Measurements from ENCODE around the gene TMEM214. TPM values are rescaled to one million over a fixed set of nuclear protein-coding genes. Genes with fewer than 3 reads are reported as not detected.

The TMEM214 gene
- total RNA-seq, 2 donors from 2014 or later: 59.9 to 119 TPM

- H3K27me3 ChIP-seq: no peaks in the 10 kb centered on the region
- no peak overlapping the region for H3K4me3 ChIP-seq
- H3K9me3 ChIP-seq: no peaks in the 10 kb centered on the region
- 77 to 84% methylated on average over 4 of the region's 4 CpGs for WGBS, 2 donors
- ATAC-seq: no peak
- no peak for DNase-seq
- TF ChIP-seq CTCF (IDR thresholded peaks at IDR 0.05): no peak
- TF ChIP-seq POLR2A (IDR thresholded peaks at IDR 0.05): no peak
- no peaks in the 10 kb centered on the region for H3K36me3 ChIP-seq (replicated peaks in 1 of 2; ENCODE audit: insufficient read depth in 1 of 2, low read depth in 2 of 2)
- intact Hi-C loops (cut with DNase I): no loop called here
- H3K4me1 ChIP-seq: no peaks in the 10 kb centered on the region
- H3K27ac ChIP-seq: no peak overlapping the region
Measured at GRCh38 chr2:26988058-26988860, 44.5 kb upstream of the TMEM214 start.

GRCh38 chr2:26989156-26989555 is 43.6 kb upstream of the TMEM214 start:
- intact Hi-C loops (cut with DNase I): no loop called here
- no peak for ATAC-seq
- 78 to 83% methylated on average over 8 of the region's 8 CpGs for WGBS, 2 donors

GRCh38 chr2:26991717-26992116 is 41.0 kb upstream of the TMEM214 start:
- DNase-seq: no peak
- H3K9me3 ChIP-seq: no peaks in the 10 kb centered on the region
- no peak overlapping the region for H3K27ac ChIP-seq
- WGBS, 2 donors: 49 to 56% methylated on average over 5 of the region's 5 CpGs
- TF ChIP-seq CTCF (IDR thresholded peaks at IDR 0.05) (no peak), POLR2A (IDR thresholded peaks at IDR 0.05) (no peak)
- no peaks in the 10 kb centered on the region for H3K36me3 ChIP-seq (replicated peaks in 1 of 2; ENCODE audit: insufficient read depth in 1 of 2, low read depth in 2 of 2)
- H3K27me3 ChIP-seq: no peaks in the 10 kb centered on the region
- intact Hi-C loops (cut with DNase I): no loop called here
- ATAC-seq: no peak
- no peaks in the 10 kb centered on the region for H3K4me1 ChIP-seq
- no peak overlapping the region for H3K4me3 ChIP-seq

More at GRCh38 chr2:26989156-26989555, 43.6 kb upstream of the TMEM214 start:
- Histone ChIP-seq H3K27me3 (no peaks in the 10 kb centered on the region), H3K4me3 (no peak overlapping the region), H3K9me3 (no peaks in the 10 kb centered on the region), H3K36me3 (replicated peaks in 1 of 2; ENCODE audit: insufficient read depth in 1 of 2, low read depth in 2 of 2) (no peaks in the 10 kb centered on the region), H3K27ac (no peak overlapping the region), H3K4me1 (no peaks in the 10 kb centered on the region)
- no peak for TF ChIP-seq POLR2A (IDR thresholded peaks at IDR 0.05)
- no peak for TF ChIP-seq CTCF (IDR thresholded peaks at IDR 0.05)
- no peak for DNase-seq

- WGBS, 2 donors: 67 to 92% methylated on average over 1 of the region's 1 CpG
- no peaks in the 10 kb centered on the region for H3K4me1 ChIP-seq
- intact Hi-C loops (cut with DNase I): no loop called here
- no peak for ATAC-seq
- no peak overlapping the region for H3K4me3 ChIP-seq
- DNase-seq: no peak
- H3K9me3 ChIP-seq: no peaks in the 10 kb centered on the region
- H3K27ac ChIP-seq: no peak overlapping the region
- H3K36me3 ChIP-seq (replicated peaks in 1 of 2; ENCODE audit: insufficient read depth in 1 of 2, low read depth in 2 of 2): no peaks in the 10 kb centered on the region
- TF ChIP-seq POLR2A (IDR thresholded peaks at IDR 0.05): no peak
- H3K27me3 ChIP-seq: no peaks in the 10 kb centered on the region
Measured at GRCh38 chr2:26993768-26994167, 39.0 kb upstream of the TMEM214 start.

GRCh38 chr2:26994983-26995382 is 37.8 kb upstream of the TMEM214 start:
- intact Hi-C loops (cut with DNase I): no loop called here
- no peak for ATAC-seq
- WGBS, 2 donors: 67 to 82% methylated on average over 1 of the region's 1 CpG
- no peak overlapping the region for H3K27ac ChIP-seq
- TF ChIP-seq POLR2A (IDR thresholded peaks at IDR 0.05) (no peak), CTCF (IDR thresholded peaks at IDR 0.05) (no peak)
- no peaks in the 10 kb centered on the region for H3K4me1 ChIP-seq
- no peaks in the 10 kb centered on the region for H3K27me3 ChIP-seq
- no peaks in the 10 kb centered on the region for H3K9me3 ChIP-seq
- H3K4me3 ChIP-seq: no peak overlapping the region
- DNase-seq: no peak
- no peaks in the 10 kb centered on the region for H3K36me3 ChIP-seq (replicated peaks in 1 of 2; ENCODE audit: insufficient read depth in 1 of 2, low read depth in 2 of 2)
